ENCODE data around the gene SCLY. TPM values are rescaled to one million over a fixed set of nuclear protein-coding genes. Genes with fewer than 3 reads are reported as not detected.

SCLY gene
- total and polyA plus RNA-seq, 2 of the 8 experiments (the other 6 are each of a cell fraction or from before 2014, with no cell fraction given): 79.0 to 79.5 TPM

DNA sequence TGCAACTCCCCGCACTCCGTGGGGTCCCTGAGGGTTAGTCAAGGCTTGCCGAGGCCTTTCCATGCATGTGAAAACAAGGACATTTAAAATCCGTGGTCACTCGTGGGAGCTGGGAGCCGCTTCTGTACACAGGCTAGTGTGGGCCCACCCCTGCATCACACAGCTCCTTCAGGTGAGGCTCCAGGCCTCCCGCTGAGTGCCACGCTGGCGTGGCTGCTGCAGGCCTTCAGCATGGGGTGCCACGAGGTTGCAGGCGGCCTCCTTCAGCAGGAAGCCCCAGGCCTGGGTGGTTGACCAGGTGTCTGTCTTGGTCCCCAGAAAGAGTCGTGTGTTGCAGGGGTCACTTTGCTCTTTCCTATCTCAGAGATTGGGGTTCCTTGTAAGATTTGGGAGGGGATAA, 84.2 kb downstream of the SCLY start:
- DNase-seq (ENCODE audit: low read depth in 1 of 2, low spot score in 2 of 2) (no peak), FAIRE-seq (no peak)
- ChIA-PET CTCF (ENCODE audit: partially characterized antibody) (interaction anchor here (0.6 to 1.0 kb wide), 2 partner anchors 18 to 130 kb away, joined by 3 to 4 read pairs; no protein-coding TSS in a partner anchor), POLR2A (ENCODE audit: partially characterized antibody) (interaction anchor here (1.1 kb wide), 1 partner anchor 45 kb away, joined by 3 read pairs; the partner anchor contains the start of gene ESPNL)
- no peak overlapping the region for H4K91ac ChIP-seq (replicated peaks; ENCODE audit: insufficient read length, low read length)
- WGBS, 2 experiments (ENCODE audit: extremely low coverage in 1 of 2, insufficient coverage in 1 of 2, insufficient read length in 1 of 2, insufficient replicate concordance in 2 of 2, low coverage in 1 of 2, low lambda C conversion rate in 2 of 2, missing lambda C conversion rate in 1 of 2): 93% methylated on average over 12 of the region's 12 CpGs; no CpG with 5 or more reads in 1 of the 2 experiments
- no peak overlapping the region for H3K27ac ChIP-seq (ENCODE audit: low read depth, low read length)
- TF ChIP-seq TAF7 (optimal IDR thresholded peaks at IDR 0.05; ENCODE audit: borderline replicate concordance, low read depth, low read length) (no peak), SIRT6 (IDR thresholded peaks at IDR 0.05; ENCODE audit: low read length) (no peak), YY1 (IDR thresholded peaks at IDR 0.05; ENCODE audit: low read depth, low read length) (no peak), ZNF274 (IDR thresholded peaks at IDR 0.05; ENCODE audit: borderline replicate concordance, extremely low read depth, low read length) (no peak)
- H3K9ac ChIP-seq (replicated peaks in 1 of 4; ENCODE audit: extremely low read depth in 1 of 4, low read depth in 3 of 4, low read length in 3 of 4): no peak overlapping the region
- no peaks in the 10 kb centered on the region for H3K9me3 ChIP-seq (ENCODE audit: insufficient read depth in 2 of 2, low read depth in 1 of 2, low read length in 1 of 2)
- no peak overlapping the region for H3K4me2 ChIP-seq (ENCODE audit: insufficient read depth in 1 of 2, low read depth in 2 of 2, low read length in 2 of 2)
- no peak overlapping the region for H2AFZ ChIP-seq (ENCODE audit: low read length)
- H3K79me2 ChIP-seq (ENCODE audit: control insufficient read depth in 1 of 2, insufficient read depth in 2 of 2, low read length in 2 of 2): no peaks in the 10 kb centered on the region
- no peak overlapping the region for H2BK15ac ChIP-seq (ENCODE audit: low read length)
- no peak overlapping the region for H2BK5ac ChIP-seq (ENCODE audit: low read depth, low read length)
- no peak overlapping the region for H2AK5ac ChIP-seq (ENCODE audit: low read depth, low read length)
- no peak overlapping the region for H3K4me3 ChIP-seq (ENCODE audit: extremely low read depth in 1 of 4, insufficient read depth in 2 of 4, low read depth in 3 of 4, low read length in 4 of 4)
- no peak overlapping the region for H2BK12ac ChIP-seq (ENCODE audit: low read depth, low read length)
- H4K20me1 ChIP-seq (replicated peaks in 1 of 2; ENCODE audit: control insufficient read depth in 1 of 2, insufficient read depth in 2 of 2, low read length in 2 of 2): no peaks in the 10 kb centered on the region
- H4K5ac ChIP-seq (ENCODE audit: insufficient read length, low read depth, low read length): no peak overlapping the region
- no peaks in the 10 kb centered on the region for H3K27me3 ChIP-seq (replicated peaks in 1 of 4; ENCODE audit: control insufficient read depth in 3 of 4, extremely low read depth in 1 of 4, insufficient read depth in 3 of 4, low read length in 3 of 4)
- no peaks in the 10 kb centered on the region for H3K23me2 ChIP-seq (ENCODE audit: low read depth, low read length)
- no peak overlapping the region for H3K4ac ChIP-seq (replicated peaks; ENCODE audit: insufficient read length, low read depth, low read length)
- no peak overlapping the region for H2BK20ac ChIP-seq (ENCODE audit: low read length)
- no peak overlapping the region for H3K14ac ChIP-seq (ENCODE audit: insufficient read length)
- no peak overlapping the region for H3K18ac ChIP-seq (ENCODE audit: extremely low read depth, low read length)
- H3K23ac ChIP-seq (ENCODE audit: insufficient read length): no peak overlapping the region
- no peaks in the 10 kb centered on the region for H3K4me1 ChIP-seq (replicated peaks in 1 of 4; ENCODE audit: control insufficient read depth in 3 of 4, insufficient read depth in 4 of 4, low read length in 3 of 4)
- no peak overlapping the region for H3K56ac ChIP-seq (replicated peaks; ENCODE audit: insufficient read length, low read depth, low read length)
- no peaks in the 10 kb centered on the region; a peak in 1 of 8 replicates for H3K36me3 ChIP-seq (ENCODE audit: control insufficient read depth in 2 of 4, insufficient read depth in 4 of 4, low read length in 3 of 4)
- no peak overlapping the region for H2BK120ac ChIP-seq (replicated peaks; ENCODE audit: low read depth, low read length)
- no peak overlapping the region for H4K8ac ChIP-seq (ENCODE audit: extremely low read depth, insufficient read depth, low read length)
- H3K79me1 ChIP-seq (ENCODE audit: low read depth, low read length): no peaks in the 10 kb centered on the region
